HL-60 (cell line): ENCODE data around the gene LARP1.

Source experiments
- DNase-seq, 2 experiments: peaks; one replicate each; pipeline ENCODE4 v3.0.0-alpha.2; 2010 to 2020; ENCODE audit warnings: low read depth in 1 of 2, low spot score in 1 of 2
- H3K27ac ChIP-seq: fragments of 250-450 bp; sonication (Bioruptor Pico); replicated peaks from 2 replicates; pipeline ENCODE4 v1.5.1; 2020; ENCODE audit warnings: mild to moderate bottlenecking, moderate library complexity
- H3K27me3 ChIP-seq: fragments of 250-450 bp; sonication (Bioruptor Pico); 2 replicates; pipeline ENCODE4 v1.5.1; 2021; ENCODE audit warnings: mild to moderate bottlenecking, moderate library complexity; ENCODE audit not compliant: insufficient read depth, poor library complexity, severe bottlenecking
- H3K4me3 ChIP-seq: replicated peaks from 2 replicates; pipeline ENCODE4 v1.5.1; 2011; ENCODE audit warnings: mild to moderate bottlenecking, control low read depth, low read length; ENCODE audit not compliant: insufficient read depth
- CTCF ChIP-seq: IDR thresholded peaks from one replicate; pipeline ENCODE4 v1.5.1; 2011; ENCODE audit warnings: low read length, control low read depth, inconsistent platforms; ENCODE audit not compliant: insufficient read depth
- GABPA ChIP-seq: IDR thresholded peaks from 2 replicates; pipeline ENCODE4 v1.6.1; 2012; ENCODE audit warnings: low read depth
- POLR2AphosphoS5 ChIP-seq: IDR thresholded peaks from 2 replicates; pipeline ENCODE4 v1.6.1; 2012; ENCODE audit warnings: low read depth
- SPI1 ChIP-seq: IDR thresholded peaks from 2 replicates; pipeline ENCODE4 v1.6.1; 2012; ENCODE audit warnings: low read depth, mild to moderate bottlenecking, borderline replicate concordance
- TF ChIP-seq, protein P1 (sequence below): IDR thresholded peaks from 2 replicates; pipeline ENCODE4 v1.6.1; 2012; ENCODE audit warnings: low read depth; ENCODE audit not compliant: insufficient replicate concordance

LARP1 gene

DNA sequence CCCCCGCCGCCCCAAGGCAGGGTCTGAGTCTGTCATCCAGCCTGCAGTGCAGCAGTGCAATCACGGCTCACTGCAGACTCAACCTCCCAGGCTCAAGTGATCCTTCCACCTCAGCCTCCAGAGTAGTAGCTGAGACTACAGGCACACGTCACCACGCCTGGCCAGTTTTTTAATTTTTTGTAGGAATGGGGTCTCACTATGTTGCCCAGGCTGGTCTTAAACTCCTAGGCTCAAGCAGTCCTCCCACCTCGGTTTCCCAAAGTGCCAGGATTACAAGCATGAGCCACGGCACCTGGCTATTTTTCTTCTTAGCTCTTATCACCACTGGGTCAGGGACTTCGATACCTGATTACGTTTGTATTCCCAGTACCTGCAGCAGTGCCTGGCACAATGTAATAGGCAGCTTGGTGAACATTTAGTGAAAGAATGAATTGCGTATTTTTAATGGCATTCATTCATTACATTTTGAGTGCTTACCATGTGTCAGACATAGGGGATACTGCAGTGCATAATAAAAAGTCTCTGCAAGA lies 10.3 kb downstream of the LARP1 start:
- H3K4me3 ChIP-seq, result no peak overlapping the region
- TF ChIP-seq, protein P1, sequence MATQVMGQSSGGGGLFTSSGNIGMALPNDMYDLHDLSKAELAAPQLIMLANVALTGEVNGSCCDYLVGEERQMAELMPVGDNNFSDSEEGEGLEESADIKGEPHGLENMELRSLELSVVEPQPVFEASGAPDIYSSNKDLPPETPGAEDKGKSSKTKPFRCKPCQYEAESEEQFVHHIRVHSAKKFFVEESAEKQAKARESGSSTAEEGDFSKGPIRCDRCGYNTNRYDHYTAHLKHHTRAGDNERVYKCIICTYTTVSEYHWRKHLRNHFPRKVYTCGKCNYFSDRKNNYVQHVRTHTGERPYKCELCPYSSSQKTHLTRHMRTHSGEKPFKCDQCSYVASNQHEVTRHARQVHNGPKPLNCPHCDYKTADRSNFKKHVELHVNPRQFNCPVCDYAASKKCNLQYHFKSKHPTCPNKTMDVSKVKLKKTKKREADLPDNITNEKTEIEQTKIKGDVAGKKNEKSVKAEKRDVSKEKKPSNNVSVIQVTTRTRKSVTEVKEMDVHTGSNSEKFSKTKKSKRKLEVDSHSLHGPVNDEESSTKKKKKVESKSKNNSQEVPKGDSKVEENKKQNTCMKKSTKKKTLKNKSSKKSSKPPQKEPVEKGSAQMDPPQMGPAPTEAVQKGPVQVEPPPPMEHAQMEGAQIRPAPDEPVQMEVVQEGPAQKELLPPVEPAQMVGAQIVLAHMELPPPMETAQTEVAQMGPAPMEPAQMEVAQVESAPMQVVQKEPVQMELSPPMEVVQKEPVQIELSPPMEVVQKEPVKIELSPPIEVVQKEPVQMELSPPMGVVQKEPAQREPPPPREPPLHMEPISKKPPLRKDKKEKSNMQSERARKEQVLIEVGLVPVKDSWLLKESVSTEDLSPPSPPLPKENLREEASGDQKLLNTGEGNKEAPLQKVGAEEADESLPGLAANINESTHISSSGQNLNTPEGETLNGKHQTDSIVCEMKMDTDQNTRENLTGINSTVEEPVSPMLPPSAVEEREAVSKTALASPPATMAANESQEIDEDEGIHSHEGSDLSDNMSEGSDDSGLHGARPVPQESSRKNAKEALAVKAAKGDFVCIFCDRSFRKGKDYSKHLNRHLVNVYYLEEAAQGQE, result no peak
- TF ChIP-seq GABPA (no peak), SPI1 (no peak), CTCF (no peak), POLR2AphosphoS5 (no peak)
- H3K27ac ChIP-seq, result no peak overlapping the region
- no peaks in the 10 kb centered on the region for H3K27me3 ChIP-seq
- DNase-seq, result no peak

GRCh38 chr5:154766558-154767281 lies 11.5 kb downstream of the LARP1 start:
- H3K27ac ChIP-seq, result no peak overlapping the region

GRCh38 chr5:154767576-154767975 lies 12.4 kb downstream of the LARP1 start:
- H3K4me3 ChIP-seq, result no peak overlapping the region
- DNase-seq, result no peak
- H3K27ac ChIP-seq, result no peak overlapping the region
- H3K27me3 ChIP-seq, result no peaks in the 10 kb centered on the region
- TF ChIP-seq CTCF, result no peak
- no peak for TF ChIP-seq POLR2AphosphoS5
- TF ChIP-seq, protein P1, result no peak
- no peak for TF ChIP-seq SPI1
- no peak for TF ChIP-seq GABPA

More at GRCh38 chr5:154766558-154767281, 11.5 kb downstream of the LARP1 start:
- DNase-seq, result no peak
- Histone ChIP-seq H3K4me3 (no peak overlapping the region), H3K27me3 (no peaks in the 10 kb centered on the region)
- TF ChIP-seq CTCF, result no peak
- TF ChIP-seq, protein P1, result no peak
- no peak for TF ChIP-seq POLR2AphosphoS5
- TF ChIP-seq SPI1, result no peak
- no peak for TF ChIP-seq GABPA
